Mucosa of descending colon (tissue), 3 donors: ENCODE measurements around the gene CFAP74. TPM values are rescaled to one million over a fixed set of nuclear protein-coding genes. Genes with fewer than 3 reads are reported as not detected.

Experiments used
- ATAC-seq: fragments of 200-7000 bp; cut with Tn5 transposase; one replicate; pipeline ENCODE4 v1.9.1; 2020; ENCODE audit warnings: mild to moderate bottlenecking, moderate library complexity
- DNase-seq, 3 donors: peaks; one replicate each; pipeline ENCODE4 v3.0.0-alpha.2; 2020
- H3K36me3 ChIP-seq: fragments of 200-600 bp; one replicate; pipeline ENCODE4 v1.8.0; 2021; ENCODE audit warnings: low read depth, mild to moderate bottlenecking
- H3K4me1 ChIP-seq: fragments of 200-600 bp; one replicate; pipeline ENCODE4 v1.8.0; 2021; ENCODE audit warnings: low read depth, mild to moderate bottlenecking
- H3K4me3 ChIP-seq: fragments of 200-600 bp; one replicate; pipeline ENCODE4 v1.8.0; 2021; ENCODE audit warnings: mild to moderate bottlenecking
- H3K9me3 ChIP-seq: fragments of 200-600 bp; one replicate; pipeline ENCODE4 v1.8.0; 2021; ENCODE audit warnings: mild to moderate bottlenecking
- CTCF ChIP-seq: fragments of 200-600 bp; IDR thresholded peaks from one replicate; pipeline ENCODE4 v1.8.0; 2022; ENCODE audit warnings: antibody characterized with exemption, mild to moderate bottlenecking
- intact Hi-C, 2 donors: fragments of 100-400 bp; cut with DNase I in 1 of 2; cut with micrococcal nuclease in 1 of 2; formaldehyde crosslinking; loops; one replicate each; pipeline versions ENCODE4 v1.11.0 to v1.11.1; 2022; cut with DNase I, micrococcal nuclease
- total RNA-seq, 3 donors: library from RNA; stranded (reverse); fragmentation: NEBNext Ultra II Directional in 2 of 3; extraction: Animal tissue kit (Norgen Biotek cat#: 25700) in 2 of 3; gene quantifications; one replicate each; pipeline versions ENCODE4 v1.2.1 to v1.2.4, GENCODE V29; 2021 to 2023
- donor health status: DM: no; HTN: no; CAD: no; lungs with moderate emphysema.
- donor health status: DM: no; HTN: no; CAD: no.
- donor health status: DM: no; HTN: yes; CAD: no.

CFAP74 gene
- total RNA-seq, 3 donors from 2014 or later, result 0.06 to 0.13 TPM; not detected in 1

- Histone ChIP-seq H3K4me3 (no peak overlapping the region), H3K4me1 (no peaks in the 10 kb centered on the region), H3K9me3 (no peaks in the 10 kb centered on the region), H3K36me3 (no peaks in the 10 kb centered on the region)
- no peak for DNase-seq
- intact Hi-C loops, result no loop called here
- ATAC-seq, result no peak
- no peak for TF ChIP-seq CTCF
Observed at GRCh38 chr1:1969505-1969900, 34.1 kb downstream of the CFAP74 start.

- H3K4me3 ChIP-seq, result no peak overlapping the region
- intact Hi-C loops, result no loop called here
- H3K4me1 ChIP-seq, result no peaks in the 10 kb centered on the region
- no peaks in the 10 kb centered on the region for H3K9me3 ChIP-seq
- H3K36me3 ChIP-seq, result no peaks in the 10 kb centered on the region
- no peak for TF ChIP-seq CTCF
- DNase-seq, result no peak
- peak; percentile 13 for ATAC-seq
Observed at GRCh38 chr1:1968767-1969504, 34.6 kb downstream of the CFAP74 start.

GRCh38 chr1:1967879-1968278 lies 35.7 kb downstream of the CFAP74 start:
- intact Hi-C loops, result no loop called here

GRCh38 chr1:1967151-1967550 lies 36.4 kb downstream of the CFAP74 start:
- no peak for ATAC-seq

More at GRCh38 chr1:1967879-1968278, 35.7 kb downstream of the CFAP74 start:
- Histone ChIP-seq H3K4me3 (no peak overlapping the region), H3K36me3 (no peaks in the 10 kb centered on the region), H3K9me3 (no peaks in the 10 kb centered on the region), H3K4me1 (no peaks in the 10 kb centered on the region)
- ATAC-seq, result no peak
- DNase-seq, result no peak
- no peak for TF ChIP-seq CTCF

GRCh38 chr1:1966071-1966740 lies 37.4 kb downstream of the CFAP74 start:
- Histone ChIP-seq H3K4me1 (no peaks in the 10 kb centered on the region), H3K36me3 (no peaks in the 10 kb centered on the region), H3K9me3 (no peaks in the 10 kb centered on the region), H3K4me3 (no peak overlapping the region)
- no peak for ATAC-seq
- no peak for TF ChIP-seq CTCF
- intact Hi-C loops, result no loop called here
- DNase-seq, result no peak

More at GRCh38 chr1:1967151-1967550, 36.4 kb downstream of the CFAP74 start:
- intact Hi-C loops, result no loop called here
- TF ChIP-seq CTCF, result no peak
- H3K4me3 ChIP-seq, result no peak overlapping the region
- no peak for DNase-seq
- H3K4me1 ChIP-seq, result no peaks in the 10 kb centered on the region
- no peaks in the 10 kb centered on the region for H3K36me3 ChIP-seq
- no peaks in the 10 kb centered on the region for H3K9me3 ChIP-seq
